SK-N-SH treated with all-trans-retinoic acid at 6 μM for 48 hours (cell line): Measurements from ENCODE around the gene MYH7B.

Experiments used
- ATAC-seq: fragments of 200-7000 bp; cut with Tn5 transposase; 3 replicates; pipeline ENCODE4 v1.9.1; 2020; ENCODE audit warnings: mild to moderate bottlenecking, moderate library complexity
- ARNTL ChIP-seq: fragments of 450-650 bp; formaldehyde crosslinking; IDR thresholded peaks from 2 replicates; pipeline ENCODE4 v1.5.0; 2020; ENCODE audit warnings: low read depth, mild to moderate bottlenecking, moderate library complexity, borderline replicate concordance
- BACH2 ChIP-seq: fragments of 250-450 bp; sonication (Bioruptor Pico); IDR thresholded peaks from 2 replicates; pipeline ENCODE4 v1.9.0; 2021; ENCODE audit warnings: mild to moderate bottlenecking, borderline replicate concordance
- CSDC2 ChIP-seq: fragments of 250-450 bp; sonication (Bioruptor Pico); IDR thresholded peaks from 2 replicates; pipeline ENCODE4 v1.5.0; 2020; ENCODE audit warnings: mild to moderate bottlenecking, moderate library complexity
- ESRRG ChIP-seq: fragments of 250-450 bp; sonication (Bioruptor Pico); IDR thresholded peaks from 2 replicates; pipeline ENCODE4 v1.6.1; 2021; ENCODE audit warnings: mild to moderate bottlenecking
- GLIS3 ChIP-seq: fragments of 250-450 bp; sonication (Bioruptor Pico); IDR thresholded peaks from 2 replicates; pipeline ENCODE4 v1.5.0; 2020; ENCODE audit warnings: mild to moderate bottlenecking, moderate library complexity
- ISL1 ChIP-seq: fragments of 250-450 bp; sonication (Bioruptor Pico); IDR thresholded peaks from 2 replicates; pipeline ENCODE4 v2.1.2; 2022; ENCODE audit warnings: mild to moderate bottlenecking, moderate library complexity
- OSR1 ChIP-seq: fragments of 250-450 bp; sonication (Bioruptor Pico); IDR thresholded peaks from 2 replicates; pipeline ENCODE4 v1.8.0; 2022; ENCODE audit warnings: moderate library complexity, mild to moderate bottlenecking, inconsistent platforms
- PPARA ChIP-seq: fragments of 250-450 bp; sonication (Bioruptor Pico); IDR thresholded peaks from 2 replicates; pipeline ENCODE4 v1.5.0; 2020; ENCODE audit warnings: mild to moderate bottlenecking, borderline replicate concordance
- RARB ChIP-seq: fragments of 250-450 bp; sonication (Bioruptor Pico); IDR thresholded peaks from 2 replicates; pipeline ENCODE4 v1.8.0; 2021; ENCODE audit warnings: mild to moderate bottlenecking, moderate library complexity
- SNAI2 ChIP-seq: fragments of 250-450 bp; sonication (Bioruptor Pico); IDR thresholded peaks from 2 replicates; pipeline ENCODE4 v1.5.0; 2020; ENCODE audit warnings: mild to moderate bottlenecking, moderate library complexity
- TCF4 ChIP-seq: fragments of 250-450 bp; sonication (Bioruptor Pico); IDR thresholded peaks from 2 replicates; pipeline ENCODE4 v1.8.0; 2021; ENCODE audit warnings: mild to moderate bottlenecking, moderate library complexity, borderline replicate concordance
- TOX ChIP-seq: fragments of 250-450 bp; sonication (Bioruptor Pico); IDR thresholded peaks from 2 replicates; pipeline ENCODE4 v1.8.0; 2021; ENCODE audit warnings: mild to moderate bottlenecking, moderate library complexity, borderline replicate concordance
- ZC3H10 ChIP-seq: fragments of 250-450 bp; sonication (Bioruptor Pico); IDR thresholded peaks from 2 replicates; pipeline ENCODE4 v1.5.1; 2021; ENCODE audit warnings: mild to moderate bottlenecking, moderate library complexity
- ZFP3 ChIP-seq: fragments of 250-450 bp; sonication (Bioruptor Pico); IDR thresholded peaks from 2 replicates; pipeline ENCODE4 v1.5.0; 2020; ENCODE audit warnings: mild to moderate bottlenecking, moderate library complexity
- ZFP30 ChIP-seq: fragments of 450-650 bp; formaldehyde crosslinking; IDR thresholded peaks from 2 replicates; pipeline ENCODE4 v1.5.0; 2022; ENCODE audit warnings: mild to moderate bottlenecking, moderate library complexity
- ZNF565 ChIP-seq: fragments of 450-650 bp; formaldehyde crosslinking; conservative IDR thresholded peaks from 2 replicates; pipeline ENCODE4 v1.5.0; 2020; ENCODE audit warnings: low read depth, mild to moderate bottlenecking, moderate library complexity
- ZNF70 ChIP-seq: fragments of 450-650 bp; formaldehyde crosslinking; IDR thresholded peaks from 2 replicates; pipeline ENCODE4 v1.5.0; 2020; ENCODE audit warnings: mild to moderate bottlenecking, moderate library complexity
- ZNF8 ChIP-seq: fragments of 450-650 bp; formaldehyde crosslinking; IDR thresholded peaks from 2 replicates; pipeline ENCODE4 v1.5.0; 2020; ENCODE audit warnings: mild to moderate bottlenecking, moderate library complexity
- TF ChIP-seq, protein P1 (sequence below): fragments of 250-450 bp; sonication (Bioruptor Pico); IDR thresholded peaks from 2 replicates; pipeline ENCODE4 v1.8.0; 2020; ENCODE audit warnings: mild to moderate bottlenecking, moderate library complexity, borderline replicate concordance
- TF ChIP-seq, protein P2 (sequence below): fragments of 250-450 bp; sonication (Bioruptor Pico); IDR thresholded peaks from 2 replicates; pipeline ENCODE4 v1.5.1; 2021; ENCODE audit warnings: mild to moderate bottlenecking, moderate library complexity
- TF ChIP-seq, protein P3 (sequence below): fragments of 250-450 bp; sonication (Bioruptor Pico); IDR thresholded peaks from 2 replicates; pipeline ENCODE4 v1.5.1; 2020; ENCODE audit warnings: low read depth, mild to moderate bottlenecking, moderate library complexity
- TF ChIP-seq, protein P4 (sequence below): fragments of 250-450 bp; sonication (Bioruptor Pico); IDR thresholded peaks from 2 replicates; pipeline ENCODE4 v1.8.0; 2021; ENCODE audit warnings: low read depth, mild to moderate bottlenecking, moderate library complexity, borderline replicate concordance
- TF ChIP-seq, protein P5 (sequence below): fragments of 250-450 bp; sonication (Bioruptor Pico); IDR thresholded peaks from 2 replicates; pipeline ENCODE4 v1.5.0; 2020; ENCODE audit warnings: mild to moderate bottlenecking, moderate library complexity

The MYH7B gene

DNA sequence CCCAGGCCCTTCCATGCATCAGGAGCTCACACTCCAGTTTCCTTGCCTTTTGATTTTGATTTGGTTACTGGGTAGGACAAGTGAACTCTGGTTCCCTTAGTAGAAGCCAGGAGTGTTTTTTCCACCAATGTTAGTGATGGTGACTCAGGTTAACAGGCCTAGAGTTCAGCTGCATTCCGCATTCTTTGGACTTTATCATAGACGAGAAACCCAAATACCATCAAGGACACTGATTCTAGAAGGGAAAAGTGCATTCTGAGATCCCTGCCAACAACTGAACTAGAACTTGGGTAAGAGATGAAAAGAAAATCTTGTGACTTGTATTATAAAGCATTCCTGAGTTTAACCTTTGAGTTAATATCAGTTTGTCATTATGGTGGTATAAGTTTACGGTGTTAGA lies 9.0 kb upstream of the MYH7B start:
- TF ChIP-seq TCF4 (CRISPR knock-in tag) = no peak
- TF ChIP-seq ZNF70 (CRISPR knock-in tag) = no peak
- TF ChIP-seq, protein P1, sequence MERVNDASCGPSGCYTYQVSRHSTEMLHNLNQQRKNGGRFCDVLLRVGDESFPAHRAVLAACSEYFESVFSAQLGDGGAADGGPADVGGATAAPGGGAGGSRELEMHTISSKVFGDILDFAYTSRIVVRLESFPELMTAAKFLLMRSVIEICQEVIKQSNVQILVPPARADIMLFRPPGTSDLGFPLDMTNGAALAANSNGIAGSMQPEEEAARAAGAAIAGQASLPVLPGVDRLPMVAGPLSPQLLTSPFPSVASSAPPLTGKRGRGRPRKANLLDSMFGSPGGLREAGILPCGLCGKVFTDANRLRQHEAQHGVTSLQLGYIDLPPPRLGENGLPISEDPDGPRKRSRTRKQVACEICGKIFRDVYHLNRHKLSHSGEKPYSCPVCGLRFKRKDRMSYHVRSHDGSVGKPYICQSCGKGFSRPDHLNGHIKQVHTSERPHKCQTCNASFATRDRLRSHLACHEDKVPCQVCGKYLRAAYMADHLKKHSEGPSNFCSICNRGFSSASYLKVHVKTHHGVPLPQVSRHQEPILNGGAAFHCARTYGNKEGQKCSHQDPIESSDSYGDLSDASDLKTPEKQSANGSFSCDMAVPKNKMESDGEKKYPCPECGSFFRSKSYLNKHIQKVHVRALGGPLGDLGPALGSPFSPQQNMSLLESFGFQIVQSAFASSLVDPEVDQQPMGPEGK (CRISPR knock-in tag) = no peak
- TF ChIP-seq TOX (CRISPR knock-in tag) = no peak
- no peak for TF ChIP-seq GLIS3
- TF ChIP-seq, protein P2, sequence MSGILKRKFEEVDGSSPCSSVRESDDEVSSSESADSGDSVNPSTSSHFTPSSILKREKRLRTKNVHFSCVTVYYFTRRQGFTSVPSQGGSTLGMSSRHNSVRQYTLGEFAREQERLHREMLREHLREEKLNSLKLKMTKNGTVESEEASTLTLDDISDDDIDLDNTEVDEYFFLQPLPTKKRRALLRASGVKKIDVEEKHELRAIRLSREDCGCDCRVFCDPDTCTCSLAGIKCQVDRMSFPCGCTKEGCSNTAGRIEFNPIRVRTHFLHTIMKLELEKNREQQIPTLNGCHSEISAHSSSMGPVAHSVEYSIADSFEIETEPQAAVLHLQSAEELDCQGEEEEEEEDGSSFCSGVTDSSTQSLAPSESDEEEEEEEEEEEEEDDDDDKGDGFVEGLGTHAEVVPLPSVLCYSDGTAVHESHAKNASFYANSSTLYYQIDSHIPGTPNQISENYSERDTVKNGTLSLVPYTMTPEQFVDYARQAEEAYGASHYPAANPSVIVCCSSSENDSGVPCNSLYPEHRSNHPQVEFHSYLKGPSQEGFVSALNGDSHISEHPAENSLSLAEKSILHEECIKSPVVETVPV (CRISPR knock-in tag) = no peak
- TF ChIP-seq OSR1 (CRISPR knock-in tag) = no peak
- TF ChIP-seq, protein P3, sequence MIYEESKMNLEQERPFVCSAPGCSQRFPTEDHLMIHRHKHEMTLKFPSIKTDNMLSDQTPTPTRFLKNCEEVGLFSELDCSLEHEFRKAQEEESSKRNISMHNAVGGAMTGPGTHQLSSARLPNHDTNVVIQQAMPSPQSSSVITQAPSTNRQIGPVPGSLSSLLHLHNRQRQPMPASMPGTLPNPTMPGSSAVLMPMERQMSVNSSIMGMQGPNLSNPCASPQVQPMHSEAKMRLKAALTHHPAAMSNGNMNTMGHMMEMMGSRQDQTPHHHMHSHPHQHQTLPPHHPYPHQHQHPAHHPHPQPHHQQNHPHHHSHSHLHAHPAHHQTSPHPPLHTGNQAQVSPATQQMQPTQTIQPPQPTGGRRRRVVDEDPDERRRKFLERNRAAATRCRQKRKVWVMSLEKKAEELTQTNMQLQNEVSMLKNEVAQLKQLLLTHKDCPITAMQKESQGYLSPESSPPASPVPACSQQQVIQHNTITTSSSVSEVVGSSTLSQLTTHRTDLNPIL = no peak
- TF ChIP-seq CSDC2 (CRISPR knock-in tag) = no peak
- no peak for TF ChIP-seq SNAI2
- no peak for ATAC-seq

DNA sequence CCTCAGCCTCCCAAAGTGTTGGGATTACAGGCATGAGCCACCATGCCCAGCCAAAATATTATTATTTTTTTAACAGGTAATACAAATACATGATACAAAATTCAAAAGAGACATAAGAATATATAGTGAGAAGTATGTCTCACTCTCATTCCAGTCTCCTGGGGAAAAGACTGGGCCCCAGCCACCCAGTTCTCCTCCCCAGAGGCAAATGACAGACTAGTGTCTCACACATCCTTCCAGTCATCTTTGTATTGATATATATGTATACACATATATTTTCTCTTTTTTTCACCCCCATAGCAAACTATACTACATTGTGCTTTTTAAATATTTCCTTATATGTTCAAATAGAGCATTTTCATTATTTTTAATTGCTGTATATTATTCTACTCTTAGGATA lies 8.3 kb upstream of the MYH7B start:
- no peak for TF ChIP-seq TOX (CRISPR knock-in tag)
- no peak for TF ChIP-seq ZFP30 (CRISPR knock-in tag)
- TF ChIP-seq RARB = no peak
- no peak for ATAC-seq

DNA sequence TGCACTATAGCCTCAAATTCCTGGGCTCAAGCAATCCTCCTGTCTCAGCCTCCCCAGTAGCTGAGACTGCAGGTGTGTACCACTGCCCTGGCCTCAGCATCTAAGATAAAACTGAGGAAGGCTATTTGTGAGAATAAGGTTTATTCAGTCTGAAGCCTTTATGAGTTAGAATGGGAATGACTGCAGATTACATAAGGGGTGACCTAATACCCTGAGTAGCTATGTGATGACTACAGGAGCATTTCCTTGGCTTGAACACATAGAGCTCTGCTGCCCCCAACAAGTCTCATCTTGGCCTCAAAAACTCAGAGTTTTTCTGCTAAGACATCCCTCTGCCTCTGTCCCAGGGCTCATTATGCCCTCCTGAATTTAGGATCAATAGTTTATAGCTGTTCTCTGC lies 7.6 kb upstream of the MYH7B start:
- peak; percentile 78 for ATAC-seq
- no peak for TF ChIP-seq ZC3H10 (CRISPR knock-in tag)
- TF ChIP-seq, protein P4, sequence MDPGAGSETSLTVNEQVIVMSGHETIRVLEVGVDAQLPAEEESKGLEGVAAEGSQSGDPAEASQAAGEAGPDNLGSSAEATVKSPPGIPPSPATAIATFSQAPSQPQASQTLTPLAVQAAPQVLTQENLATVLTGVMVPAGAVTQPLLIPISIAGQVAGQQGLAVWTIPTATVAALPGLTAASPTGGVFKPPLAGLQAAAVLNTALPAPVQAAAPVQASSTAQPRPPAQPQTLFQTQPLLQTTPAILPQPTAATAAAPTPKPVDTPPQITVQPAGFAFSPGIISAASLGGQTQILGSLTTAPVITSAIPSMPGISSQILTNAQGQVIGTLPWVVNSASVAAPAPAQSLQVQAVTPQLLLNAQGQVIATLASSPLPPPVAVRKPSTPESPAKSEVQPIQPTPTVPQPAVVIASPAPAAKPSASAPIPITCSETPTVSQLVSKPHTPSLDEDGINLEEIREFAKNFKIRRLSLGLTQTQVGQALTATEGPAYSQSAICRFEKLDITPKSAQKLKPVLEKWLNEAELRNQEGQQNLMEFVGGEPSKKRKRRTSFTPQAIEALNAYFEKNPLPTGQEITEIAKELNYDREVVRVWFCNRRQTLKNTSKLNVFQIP = no peak
- TF ChIP-seq CSDC2 (CRISPR knock-in tag) = no peak
- no peak for TF ChIP-seq SNAI2
- no peak for TF ChIP-seq ARNTL (CRISPR knock-in tag)
- TF ChIP-seq BACH2 (CRISPR knock-in tag) = no peak
- TF ChIP-seq ESRRG = no peak
- TF ChIP-seq TOX (CRISPR knock-in tag) = no peak
- no peak for TF ChIP-seq ZNF8 (CRISPR knock-in tag)
- TF ChIP-seq, protein P5, sequence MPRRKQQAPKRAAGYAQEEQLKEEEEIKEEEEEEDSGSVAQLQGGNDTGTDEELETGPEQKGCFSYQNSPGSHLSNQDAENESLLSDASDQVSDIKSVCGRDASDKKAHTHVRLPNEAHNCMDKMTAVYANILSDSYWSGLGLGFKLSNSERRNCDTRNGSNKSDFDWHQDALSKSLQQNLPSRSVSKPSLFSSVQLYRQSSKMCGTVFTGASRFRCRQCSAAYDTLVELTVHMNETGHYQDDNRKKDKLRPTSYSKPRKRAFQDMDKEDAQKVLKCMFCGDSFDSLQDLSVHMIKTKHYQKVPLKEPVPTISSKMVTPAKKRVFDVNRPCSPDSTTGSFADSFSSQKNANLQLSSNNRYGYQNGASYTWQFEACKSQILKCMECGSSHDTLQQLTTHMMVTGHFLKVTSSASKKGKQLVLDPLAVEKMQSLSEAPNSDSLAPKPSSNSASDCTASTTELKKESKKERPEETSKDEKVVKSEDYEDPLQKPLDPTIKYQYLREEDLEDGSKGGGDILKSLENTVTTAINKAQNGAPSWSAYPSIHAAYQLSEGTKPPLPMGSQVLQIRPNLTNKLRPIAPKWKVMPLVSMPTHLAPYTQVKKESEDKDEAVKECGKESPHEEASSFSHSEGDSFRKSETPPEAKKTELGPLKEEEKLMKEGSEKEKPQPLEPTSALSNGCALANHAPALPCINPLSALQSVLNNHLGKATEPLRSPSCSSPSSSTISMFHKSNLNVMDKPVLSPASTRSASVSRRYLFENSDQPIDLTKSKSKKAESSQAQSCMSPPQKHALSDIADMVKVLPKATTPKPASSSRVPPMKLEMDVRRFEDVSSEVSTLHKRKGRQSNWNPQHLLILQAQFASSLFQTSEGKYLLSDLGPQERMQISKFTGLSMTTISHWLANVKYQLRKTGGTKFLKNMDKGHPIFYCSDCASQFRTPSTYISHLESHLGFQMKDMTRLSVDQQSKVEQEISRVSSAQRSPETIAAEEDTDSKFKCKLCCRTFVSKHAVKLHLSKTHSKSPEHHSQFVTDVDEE (CRISPR knock-in tag) = no peak
- no peak for TF ChIP-seq ZFP3 (CRISPR knock-in tag)
- no peak for TF ChIP-seq ZNF565 (CRISPR knock-in tag)
- no peak for TF ChIP-seq ZNF70 (CRISPR knock-in tag)
- TF ChIP-seq PPARA (CRISPR knock-in tag) = no peak
- TF ChIP-seq RARB = no peak
- TF ChIP-seq, protein P1 (CRISPR knock-in tag) = no peak
- TF ChIP-seq, protein P3 = no peak
- TF ChIP-seq GLIS3 = no peak
- no peak for TF ChIP-seq ISL1 (CRISPR knock-in tag)
- TF ChIP-seq ZFP30 (CRISPR knock-in tag) = no peak
- TF ChIP-seq, all 23 proteins: peak for 0
